OCI-M2 (cell line): ENCODE data around the gene HSCB.
"Not testable (repeated sequence)": the region's sequence is repeated elsewhere in the genome, so short reads cannot be mapped to it uniquely, and the experiment has no call there.

Experiments used
- DNase-seq: peaks from one replicate; lab custom pipeline; 2025; ENCODE audit not compliant: unreplicated experiment; lab: John Stamatoyannopoulos, UW

The HSCB gene

DNA sequence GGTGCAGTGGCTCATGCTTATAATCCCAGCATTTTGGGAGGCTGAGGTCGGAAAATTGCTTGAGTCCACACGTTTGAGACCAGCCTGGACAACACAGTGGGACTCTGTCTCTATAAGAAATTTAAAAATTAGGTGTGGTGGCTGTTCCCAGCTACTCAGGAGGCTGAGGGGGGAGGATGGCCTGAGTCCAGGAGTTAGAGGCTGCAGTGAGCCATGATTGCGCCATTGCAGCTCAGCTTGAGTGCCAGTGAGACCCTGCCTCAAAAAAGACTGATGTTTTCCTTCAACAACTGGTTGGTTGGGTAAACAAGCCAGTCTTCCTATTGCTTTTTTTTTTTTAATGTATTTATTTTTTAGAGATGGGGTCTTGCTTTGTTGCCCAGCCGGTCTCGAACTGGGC is 49.3 kb downstream of the HSCB start:
- no peak for DNase-seq

DNA sequence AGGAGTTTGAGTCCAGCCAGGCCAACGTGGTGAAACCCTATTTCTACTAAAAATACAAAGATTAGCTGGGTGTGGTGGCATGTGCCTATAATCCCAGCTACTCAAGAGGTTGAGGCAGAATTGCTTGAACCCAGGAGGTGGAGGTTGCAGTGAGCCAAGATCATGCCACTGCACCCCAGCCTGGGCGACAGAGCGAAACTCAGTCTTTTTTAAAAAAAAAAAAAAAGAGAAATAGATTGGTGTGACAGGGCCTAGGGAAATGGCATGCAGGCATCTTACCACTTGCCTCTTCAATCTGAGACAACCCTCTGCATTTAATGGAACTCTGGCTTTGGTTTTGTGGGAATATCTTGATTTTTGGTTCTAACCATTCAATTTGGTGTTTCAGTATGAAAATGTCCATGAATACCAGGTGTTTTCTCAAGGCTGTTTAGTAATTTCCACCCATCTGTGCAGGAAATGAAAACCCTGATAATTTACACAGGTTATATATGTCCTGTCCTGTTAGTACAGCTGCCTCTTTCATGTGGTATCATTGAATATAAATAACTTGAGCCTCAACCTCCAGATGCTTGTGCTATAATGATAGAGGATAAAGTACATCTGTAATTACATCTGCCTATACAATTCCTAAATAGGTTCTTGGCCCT is 50.1 kb downstream of the HSCB start:
- no peak for DNase-seq

DNA sequence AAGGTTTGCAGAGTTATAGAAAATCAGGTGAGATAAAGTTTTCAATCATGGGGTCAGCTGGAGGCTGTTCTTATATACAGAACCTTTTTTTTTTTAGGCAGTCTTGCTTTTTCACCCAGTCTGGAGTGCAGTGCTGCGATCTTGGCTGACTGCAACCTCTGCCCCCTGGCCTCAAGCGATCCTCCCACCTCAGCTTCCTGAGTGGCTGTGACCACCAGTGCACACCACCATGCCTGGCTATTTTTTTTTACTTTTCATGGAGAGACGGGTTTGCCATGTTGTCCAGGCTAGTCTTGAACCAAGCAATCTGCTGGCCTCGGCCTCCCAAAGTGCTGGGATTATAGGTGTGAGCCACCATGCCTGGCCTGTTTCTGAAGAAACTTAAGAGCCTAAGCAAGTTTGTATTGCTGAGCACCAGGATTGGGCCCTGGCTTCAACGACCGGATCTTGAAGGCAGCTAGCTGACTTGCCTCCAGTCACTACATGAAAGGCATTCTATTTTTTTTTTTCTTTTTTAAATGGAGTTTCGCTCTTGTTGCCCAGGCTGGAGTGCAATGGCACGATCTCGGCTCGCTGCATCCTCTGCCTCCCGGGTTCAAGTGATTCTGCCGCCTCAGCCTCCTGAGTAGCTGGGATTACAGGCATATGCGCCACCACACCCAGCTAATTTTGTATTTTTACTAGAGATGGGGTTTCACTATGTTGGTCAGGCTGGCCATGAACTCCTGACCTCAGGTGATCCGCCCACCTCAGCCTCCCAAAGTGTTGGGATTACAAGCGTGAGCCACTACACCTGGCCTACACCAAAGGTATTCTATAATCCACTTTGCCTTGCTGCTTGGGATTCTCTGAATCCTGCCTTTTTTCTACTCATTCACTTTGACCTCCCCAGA is 50.9 kb downstream of the HSCB start:
- no peak for DNase-seq

DNA sequence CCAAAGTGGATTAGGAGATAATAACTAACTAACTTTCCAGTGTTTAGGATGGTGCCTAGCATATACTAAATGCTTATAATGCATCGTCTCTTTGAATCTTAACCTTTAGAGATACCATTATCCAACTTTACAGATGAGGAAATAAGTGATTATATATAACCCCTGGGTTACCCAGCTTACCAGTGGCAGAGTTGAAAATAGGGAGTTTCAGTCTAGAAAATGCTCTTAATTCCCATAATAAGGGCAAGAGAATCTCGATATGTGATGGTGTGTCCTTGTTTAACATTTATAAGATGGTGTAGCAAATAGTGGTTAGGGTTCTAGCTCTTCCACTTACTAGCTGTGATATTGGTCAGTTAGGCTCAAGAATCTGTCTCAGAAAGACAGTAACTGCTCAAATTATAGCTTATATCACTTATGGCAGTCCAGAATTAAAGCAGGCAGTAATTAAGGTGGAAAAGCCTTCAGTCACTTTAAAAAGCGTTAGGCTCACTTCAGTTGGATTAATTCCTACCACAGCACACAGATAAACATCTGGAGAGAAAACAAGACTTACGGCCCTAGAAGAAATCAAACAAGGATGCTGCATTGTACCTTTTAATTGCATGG is 52.2 kb downstream of the HSCB start:
- DNase-seq = no peak

DNA sequence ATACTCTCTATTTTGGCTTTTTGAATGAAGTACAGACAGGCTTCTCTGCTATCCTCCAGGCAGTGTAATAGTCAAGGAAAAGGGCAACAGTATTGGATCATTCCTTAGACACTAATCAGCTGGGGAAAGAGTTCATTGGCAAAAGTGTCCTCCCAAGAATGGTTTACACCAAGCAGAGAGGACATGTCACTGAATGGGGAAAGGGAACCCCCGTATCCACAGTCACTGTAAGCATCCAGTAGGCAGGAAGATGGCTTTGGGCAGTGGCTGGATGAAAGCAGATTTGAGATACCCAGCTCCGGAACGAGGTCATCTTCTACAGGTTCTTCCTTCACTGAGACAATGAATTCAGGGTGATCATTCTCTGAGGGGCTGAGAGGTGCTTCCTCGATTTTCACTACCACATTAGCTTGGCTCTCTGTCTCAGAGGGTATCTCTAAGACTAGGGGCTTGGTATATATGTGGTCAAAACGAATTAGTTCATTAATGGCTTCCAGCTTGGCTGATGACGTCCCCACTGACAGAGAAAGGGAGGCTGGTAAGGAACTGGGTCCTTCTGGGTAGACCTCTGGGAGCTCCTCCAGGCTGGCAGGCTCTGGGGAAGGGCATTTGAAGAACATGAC is 53.3 kb downstream of the HSCB start:
- no peak for DNase-seq

DNA sequence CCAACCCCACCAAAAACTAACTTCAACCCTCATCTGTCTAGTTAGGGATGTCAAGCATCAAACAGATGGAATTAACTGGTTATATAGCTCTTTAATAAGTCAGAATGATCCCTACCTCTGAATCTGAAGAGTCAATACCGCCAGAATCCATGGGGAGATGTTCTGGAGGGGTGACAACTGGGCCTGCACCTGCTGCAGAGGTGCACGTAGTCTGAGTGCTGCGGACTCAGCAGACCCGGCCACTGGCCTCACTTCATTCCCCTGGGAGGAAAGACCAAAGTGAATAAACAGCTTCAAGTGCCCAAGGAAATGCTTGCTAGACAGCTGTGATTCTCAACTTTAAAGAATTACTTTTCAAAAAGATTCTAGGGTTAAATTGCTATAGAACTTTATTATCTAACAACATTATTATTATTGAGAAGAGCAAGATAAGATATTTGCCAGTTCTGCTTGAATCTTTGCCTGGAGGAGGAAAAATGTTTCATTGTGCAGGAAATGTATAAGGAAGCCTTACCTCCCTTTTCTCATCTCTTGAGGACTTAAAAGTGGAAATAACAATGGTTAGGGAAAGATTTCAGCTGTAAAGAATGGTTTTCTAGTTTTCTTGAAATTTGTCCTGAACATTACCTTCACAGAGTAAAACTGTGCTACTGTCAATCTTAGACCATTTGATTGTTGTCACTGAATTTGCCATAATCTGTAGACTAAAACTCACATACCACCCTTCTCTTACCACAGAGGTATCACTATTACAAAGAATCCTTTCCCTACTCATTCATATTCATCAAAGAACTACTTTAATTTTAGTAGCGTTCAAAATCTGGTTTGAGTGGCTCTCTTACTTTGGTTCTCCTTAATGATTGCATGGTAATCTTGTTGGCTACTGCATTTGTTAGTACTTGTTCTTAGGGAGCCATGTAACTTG is 54.4 kb downstream of the HSCB start:
- no peak for DNase-seq

DNA sequence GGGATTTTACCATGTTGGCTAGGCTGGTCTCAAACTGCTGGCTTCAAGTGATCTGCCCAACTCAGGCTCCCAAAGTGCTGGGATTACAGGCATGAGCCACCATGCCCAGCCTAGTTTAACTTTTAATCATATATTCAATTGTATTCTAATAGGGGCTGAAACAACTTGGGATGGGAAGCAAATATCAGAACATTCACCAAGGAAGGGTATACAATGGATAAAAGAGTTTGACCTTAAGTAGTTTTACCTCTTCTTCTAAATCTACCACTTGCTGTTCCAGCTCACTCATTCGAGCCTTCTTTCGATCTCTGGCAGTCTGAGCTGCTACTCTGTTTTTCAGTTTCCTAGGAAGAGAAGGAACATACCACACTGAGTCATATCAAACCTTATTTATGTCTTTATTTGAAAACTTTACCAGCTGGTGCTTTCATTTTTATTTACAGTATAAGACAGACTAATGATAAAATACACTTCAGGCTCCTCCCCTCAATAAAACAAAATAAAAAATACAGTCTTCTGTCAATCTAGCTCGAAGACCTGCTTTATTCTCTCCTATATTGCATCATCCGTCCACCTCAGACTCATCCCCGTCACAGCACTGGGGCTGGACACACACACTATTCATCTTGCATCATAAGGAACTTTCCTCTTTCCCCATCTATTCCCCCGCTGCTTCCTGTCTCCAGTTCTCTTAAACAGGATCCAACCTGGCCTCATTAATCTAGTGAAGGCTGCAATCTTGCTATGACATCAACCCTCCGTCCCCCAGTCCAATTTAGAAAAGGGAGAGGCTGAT is 57.2 kb downstream of the HSCB start:
- DNase-seq = no peak

DNA sequence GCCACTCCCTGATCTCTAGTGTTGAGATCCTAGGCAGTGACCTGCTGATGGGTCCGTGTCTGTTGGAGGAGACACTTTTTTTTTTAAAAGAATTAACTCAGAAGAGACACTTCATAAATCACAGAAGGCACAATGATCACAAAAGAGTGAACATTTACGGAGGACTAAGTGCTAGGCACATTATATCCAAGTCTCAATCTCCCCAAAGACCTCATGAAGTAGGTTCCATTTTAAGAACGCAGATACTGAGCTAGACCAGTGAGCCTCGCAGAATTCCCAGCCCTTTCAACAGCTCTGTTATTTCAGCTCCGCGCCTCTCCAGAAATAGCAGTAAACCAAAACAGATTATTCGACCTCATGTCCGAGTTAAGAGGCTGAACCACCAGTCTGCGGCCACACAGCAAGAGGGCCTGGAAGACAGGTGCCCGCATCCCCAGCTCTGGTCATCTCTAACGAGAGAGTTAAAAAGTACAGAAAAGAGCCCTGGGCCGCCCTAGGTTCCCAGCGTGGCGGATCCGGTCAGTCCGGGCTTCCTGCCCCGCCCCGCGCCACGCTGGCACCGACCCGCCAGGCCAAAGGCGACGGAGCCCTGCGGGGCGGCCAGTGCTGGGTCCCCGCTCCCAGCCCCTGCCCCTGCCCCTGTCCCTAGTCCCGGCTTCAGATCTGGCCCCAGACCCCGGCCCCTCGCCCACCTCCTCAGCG is 57.9 kb downstream of the HSCB start:
- DNase-seq = no peak

DNA sequence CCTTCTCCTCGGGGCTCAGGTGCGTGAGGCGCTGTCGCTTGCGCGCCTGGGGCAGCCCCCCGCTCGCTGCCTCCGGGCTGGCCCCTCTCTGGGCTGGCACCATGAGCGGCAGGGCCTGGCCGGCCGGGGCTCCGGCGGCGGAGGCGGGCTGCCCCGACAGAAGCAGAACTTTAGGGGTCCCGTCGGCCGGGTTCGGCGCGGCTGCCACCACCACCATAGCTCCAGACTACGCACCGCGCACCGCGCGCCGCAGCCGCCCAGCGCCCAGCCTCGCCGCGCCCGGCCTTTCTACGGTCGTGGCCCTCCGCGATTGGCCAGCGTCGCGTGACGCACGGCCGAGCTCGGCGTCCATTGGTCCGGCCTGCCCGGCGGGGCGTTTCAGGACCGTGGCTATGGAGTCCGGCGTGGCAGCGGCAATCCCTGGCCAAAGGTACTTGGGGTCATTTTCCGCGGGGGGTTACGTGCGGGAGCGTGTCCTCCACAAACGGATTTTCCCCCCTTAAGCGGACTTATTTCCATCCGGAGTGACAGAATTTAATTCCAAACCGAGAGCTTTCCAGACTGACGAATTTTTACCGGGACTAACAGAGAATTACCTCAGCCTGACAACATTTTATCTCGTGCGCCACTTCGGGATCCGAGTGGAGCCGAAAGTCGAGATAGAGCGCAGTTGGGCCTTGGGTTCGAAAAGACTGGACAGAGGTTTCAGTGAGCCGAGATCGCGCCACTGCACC is 58.6 kb downstream of the HSCB start, which contains the start of gene XBP1:
TSS of gene XBP1 (minus strand) at position 262 of the 734 bp plus-strand sequence.
- peak; percentile 35 for DNase-seq

DNA sequence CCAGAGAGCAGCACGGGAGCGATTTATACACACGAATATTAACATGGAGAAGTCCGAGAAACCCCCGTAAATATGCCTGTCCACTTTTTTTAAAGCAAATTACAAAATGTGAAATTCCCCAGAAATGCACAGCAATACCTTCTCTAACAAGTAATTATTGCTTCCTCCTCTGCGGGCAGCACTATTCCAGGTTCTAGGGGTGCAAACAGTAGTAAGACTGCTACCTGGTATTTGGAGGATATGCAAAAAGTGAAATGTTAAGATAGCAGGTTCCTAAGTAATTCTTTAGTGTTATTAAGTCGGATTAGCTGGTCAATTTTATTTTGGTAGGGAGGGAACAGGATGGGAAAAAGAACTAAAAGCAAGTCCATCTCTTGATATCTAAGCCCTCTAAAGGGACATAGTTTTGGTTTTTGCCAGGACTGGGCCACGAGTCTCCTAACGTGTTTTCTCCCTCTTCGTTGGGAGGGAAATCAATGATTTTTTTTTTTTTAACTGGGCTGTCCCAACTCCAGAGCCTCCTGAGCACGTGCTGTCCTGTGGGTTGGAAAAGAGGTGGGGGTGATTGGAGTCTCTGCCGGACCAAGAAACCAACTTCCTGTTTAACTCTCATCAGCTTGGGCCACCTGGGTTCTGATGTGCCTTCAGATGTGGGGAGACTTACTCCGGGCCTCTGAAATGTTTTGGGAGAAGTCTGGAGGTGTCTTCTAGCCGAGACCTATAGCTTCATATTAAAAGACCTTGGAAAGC is 60.2 kb downstream of the HSCB start:
- DNase-seq = no peak

DNA sequence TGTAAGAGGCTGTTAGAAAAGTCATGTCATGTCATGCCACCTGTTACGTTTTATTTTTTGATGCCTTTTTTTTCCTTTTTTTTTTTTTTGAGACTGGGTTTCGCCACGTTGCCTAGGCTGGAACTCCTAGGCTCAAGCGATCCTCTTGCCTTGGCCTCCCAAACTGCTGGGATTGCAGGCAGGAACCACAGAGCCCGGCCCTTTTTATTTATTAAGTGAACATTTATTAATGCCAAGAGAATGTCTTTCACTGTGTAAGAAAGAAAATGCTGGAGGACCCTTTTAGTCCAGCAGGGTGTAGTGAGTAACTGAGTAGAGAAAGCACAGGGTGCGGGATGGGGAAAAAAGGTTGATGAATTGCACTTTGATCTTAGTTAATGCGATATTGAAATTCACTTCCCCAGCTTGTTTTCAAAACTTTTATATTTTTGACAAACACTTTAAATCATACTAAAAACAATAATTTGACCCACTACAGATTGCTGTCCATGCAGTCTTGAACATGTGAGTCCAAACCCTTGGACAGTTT is 60.8 kb downstream of the HSCB start:
- DNase-seq = no peak

DNA sequence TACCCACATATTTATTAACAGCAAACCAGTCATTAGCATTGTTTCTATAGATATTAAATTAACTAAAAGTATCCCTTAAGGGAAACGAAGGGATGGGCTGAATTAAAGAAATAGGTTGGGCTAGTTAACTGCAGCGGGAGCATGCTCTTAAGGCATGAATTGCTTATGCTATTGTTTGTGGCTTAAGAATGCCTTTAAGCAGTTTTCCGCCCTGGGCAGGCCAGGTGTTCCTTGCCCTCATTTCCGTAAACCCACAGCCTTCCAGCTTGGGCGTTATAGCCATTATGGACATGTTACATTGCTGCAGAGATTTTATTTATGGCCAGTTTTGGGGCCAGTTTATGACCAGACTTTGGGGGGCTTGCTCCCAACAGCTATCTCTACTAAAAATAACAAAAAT is 63.6 kb downstream of the HSCB start:
- not testable (repeated sequence) for DNase-seq
